Spleen (tissue), 11 donors: Measurements from ENCODE around the gene UBAP2. TPM values are rescaled to one million over a fixed set of nuclear protein-coding genes. Genes with fewer than 3 reads are reported as not detected.

Source experiments
- DNase-seq: peaks from one replicate; pipeline ENCODE4 v3.0.0-alpha.2; 2020
- H3K27ac ChIP-seq, 8 donors: fragments of 200-600 bp; sonication (generic) in 7 of 8; 1 replicate in 4 of 8; 2 replicates in 4 of 8; pipeline versions ENCODE4 v1.5.0 to v1.8.0; 2016 to 2021; ENCODE audit warnings: inconsistent platforms in 4 of 8, mild to moderate bottlenecking in 4 of 8, moderate library complexity in 1 of 8
- H3K27me3 ChIP-seq, 7 donors: fragments of 200-600 bp; sonication (generic) in 6 of 7; replicated peaks in 1 of 7; 1 replicate in 4 of 7; 2 replicates in 3 of 7; pipeline versions ENCODE4 v1.5.0 to v1.8.0; 2016 to 2021; ENCODE audit warnings: inconsistent platforms in 3 of 7, mild to moderate bottlenecking in 1 of 7
- H3K36me3 ChIP-seq, 6 donors: fragments of 200-600 bp; sonication (generic) in 5 of 6; 1 replicate in 4 of 6; 2 replicates in 2 of 6; pipeline versions ENCODE4 v1.5.0 to v1.8.0; 2016 to 2021; ENCODE audit warnings: inconsistent platforms in 2 of 6
- H3K4me1 ChIP-seq, 6 donors: fragments of 200-600 bp; sonication (generic) in 5 of 6; 1 replicate in 3 of 6; 2 replicates in 3 of 6; pipeline versions ENCODE4 v1.5.0 to v1.8.0; 2016 to 2021; ENCODE audit warnings: inconsistent platforms in 3 of 6
- H3K4me3 ChIP-seq, 8 donors: fragments of 200-600 bp; sonication (generic) in 7 of 8; 1 replicate in 4 of 8; 2 replicates in 4 of 8; pipeline versions ENCODE4 v1.5.0 to v1.8.0; 2016 to 2021; ENCODE audit warnings: inconsistent platforms in 4 of 8, mild to moderate bottlenecking in 4 of 8, moderate library complexity in 2 of 8
- H3K9me3 ChIP-seq, 8 donors: fragments of 200-600 bp; sonication (generic) in 7 of 8; 1 replicate in 4 of 8; 2 replicates in 4 of 8; pipeline versions ENCODE4 v1.5.0 to v1.8.0; 2016 to 2021; ENCODE audit warnings: inconsistent platforms in 4 of 8
- POLR2A ChIP-seq, 3 donors: fragments of 450-650 bp; IDR thresholded peaks; one replicate each; pipeline ENCODE4 v1.5.1; 2017; ENCODE audit warnings: antibody characterized with exemption in 3 of 3, mild to moderate bottlenecking in 1 of 3
- POLR2AphosphoS5 ChIP-seq, 3 donors: sonication (generic); formaldehyde crosslinking; IDR thresholded peaks; one replicate each; pipeline ENCODE4 v1.5.1; 2017; ENCODE audit warnings: antibody characterized with exemption in 3 of 3
- WGBS, 5 donors: extraction: QIAGEN DNeasy Blood & Tissue Kit in 3 of 5; methylation state at CpG; one replicate each; pipeline versions ENCODE4 v1.1.5 to v1.1.7; 2013 to 2018; 5-methylcytosine and 5-hydroxymethylcytosine counted together
- intact Hi-C: fragments of 100-400 bp; cut with DNase I; formaldehyde crosslinking; loops from one replicate; pipeline ENCODE4 v1.15.0; 2023; ENCODE audit warnings: low total_unique reads
- polyA plus RNA-seq, 3 donors: library from polyadenylated mRNA; stranded (reverse); fragments of 200-250 nt; gene quantifications; one replicate each; pipeline ENCODE4 v1.2.1, GENCODE V29; 2013
- total RNA-seq, 7 donors: library from RNA; depleted of rRNA in 3 of 7; stranded (reverse); fragments of >200 nt in 3 of 7; fragmentation: NEBNext Ultra II Directional in 4 of 7; extraction: Animal tissue kit (Norgen Biotek cat#: 25700) in 4 of 7; gene quantifications; one replicate each; pipeline versions ENCODE4 v1.1.0 to v1.2.1, GENCODE V29; 2016 to 2021
- TF ChIP-seq, protein P1 (sequence below), 11 experiments: fragments of 200-600 bp in 7 of 11; fragments of 450-650 bp in 4 of 11; sonication (generic) in 4 of 11; IDR thresholded peaks in 8 of 11; conservative IDR thresholded peaks in 3 of 11; 1 replicate in 7 of 11; 2 replicates in 4 of 11; pipeline versions ENCODE4 v1.4.0 to v1.8.0; 2016 to 2021; ENCODE audit warnings: antibody characterized with exemption in 11 of 11, inconsistent platforms in 4 of 11, mild to moderate bottlenecking in 1 of 11
- donor health status: healthy with polysubstance abuse.
- donor health status: DM: no; HTN: no; CAD: no; lungs with moderate emphysema.
- donor health status: DM: no; HTN: no; CAD: no.
- donor health status: Bipolar disorder and iron deficiency.
- donor health status: healthy.
- donor health status: DM: no; HTN: no; CAD: no.
- donor health status: DM: yes; HTN: yes; CAD: no.

UBAP2 gene
- total and polyA plus RNA-seq, 10 donors = 7.0 to 30.8 (median 23.5) TPM

DNA sequence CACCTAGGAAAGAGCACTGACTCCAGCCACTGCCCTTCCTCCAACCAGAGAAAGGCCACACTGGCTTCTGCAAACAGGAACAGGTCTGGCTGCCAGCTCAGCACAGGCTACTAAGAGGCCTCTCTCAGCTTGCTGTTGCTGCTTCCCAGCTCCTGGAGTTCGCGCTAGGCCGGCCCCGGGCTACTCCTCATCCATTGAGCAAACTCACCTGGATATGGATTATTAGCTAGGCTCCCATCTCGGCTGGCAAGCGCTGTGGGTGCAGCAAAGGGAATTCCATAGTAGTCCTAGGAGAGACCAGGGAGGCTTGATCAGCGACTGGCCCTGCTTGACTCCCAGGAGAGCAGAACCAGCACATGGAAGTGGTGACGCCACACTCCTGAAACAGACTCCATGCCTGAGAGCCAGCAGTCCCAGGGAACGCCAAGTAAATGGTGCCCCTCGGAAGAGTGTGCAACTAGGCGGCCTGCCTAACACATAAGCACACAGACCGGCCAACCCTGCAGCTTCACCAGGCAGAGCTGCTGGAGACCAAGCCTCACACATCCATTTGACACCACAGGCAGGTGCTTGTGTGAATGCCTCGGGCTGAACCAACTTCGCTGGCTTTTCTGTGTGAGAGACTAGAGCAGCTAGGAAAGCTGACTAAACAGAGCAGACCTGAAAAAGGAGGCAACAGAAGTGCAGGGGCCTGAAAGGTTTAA, 124.5 kb downstream of the UBAP2 start:
- TF ChIP-seq, protein P1, sequence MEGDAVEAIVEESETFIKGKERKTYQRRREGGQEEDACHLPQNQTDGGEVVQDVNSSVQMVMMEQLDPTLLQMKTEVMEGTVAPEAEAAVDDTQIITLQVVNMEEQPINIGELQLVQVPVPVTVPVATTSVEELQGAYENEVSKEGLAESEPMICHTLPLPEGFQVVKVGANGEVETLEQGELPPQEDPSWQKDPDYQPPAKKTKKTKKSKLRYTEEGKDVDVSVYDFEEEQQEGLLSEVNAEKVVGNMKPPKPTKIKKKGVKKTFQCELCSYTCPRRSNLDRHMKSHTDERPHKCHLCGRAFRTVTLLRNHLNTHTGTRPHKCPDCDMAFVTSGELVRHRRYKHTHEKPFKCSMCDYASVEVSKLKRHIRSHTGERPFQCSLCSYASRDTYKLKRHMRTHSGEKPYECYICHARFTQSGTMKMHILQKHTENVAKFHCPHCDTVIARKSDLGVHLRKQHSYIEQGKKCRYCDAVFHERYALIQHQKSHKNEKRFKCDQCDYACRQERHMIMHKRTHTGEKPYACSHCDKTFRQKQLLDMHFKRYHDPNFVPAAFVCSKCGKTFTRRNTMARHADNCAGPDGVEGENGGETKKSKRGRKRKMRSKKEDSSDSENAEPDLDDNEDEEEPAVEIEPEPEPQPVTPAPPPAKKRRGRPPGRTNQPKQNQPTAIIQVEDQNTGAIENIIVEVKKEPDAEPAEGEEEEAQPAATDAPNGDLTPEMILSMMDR (IDR thresholded peaks at IDR 0.05 in 8 of 11, conservative IDR thresholded peaks at IDR 0.05 in 3 of 11) = no peak
- TF ChIP-seq POLR2A (IDR thresholded peaks at IDR 0.05) = no peak
- TF ChIP-seq POLR2AphosphoS5 (IDR thresholded peaks at IDR 0.05) = peak; percentile 3 to 42 (median 23)
- H3K4me3 ChIP-seq = no peak overlapping the region
- peaks cover 0 to 100% (median 84%) of the 10 kb centered on the region in 6 donors for H3K36me3 ChIP-seq
- WGBS, 5 donors = 90 to 96% (median 95%) methylated on average over 10 to 14 of the region's 14 CpGs
- no peaks in the 10 kb centered on the region for H3K9me3 ChIP-seq
- intact Hi-C loops = no loop called here
- no peaks in the 10 kb centered on the region for H3K4me1 ChIP-seq
- peak overlapping the region in 1 of 8 donors; percentile 14 for H3K27ac ChIP-seq
- H3K27me3 ChIP-seq = no peaks in the 10 kb centered on the region
- peak; percentile 72 for DNase-seq

DNA sequence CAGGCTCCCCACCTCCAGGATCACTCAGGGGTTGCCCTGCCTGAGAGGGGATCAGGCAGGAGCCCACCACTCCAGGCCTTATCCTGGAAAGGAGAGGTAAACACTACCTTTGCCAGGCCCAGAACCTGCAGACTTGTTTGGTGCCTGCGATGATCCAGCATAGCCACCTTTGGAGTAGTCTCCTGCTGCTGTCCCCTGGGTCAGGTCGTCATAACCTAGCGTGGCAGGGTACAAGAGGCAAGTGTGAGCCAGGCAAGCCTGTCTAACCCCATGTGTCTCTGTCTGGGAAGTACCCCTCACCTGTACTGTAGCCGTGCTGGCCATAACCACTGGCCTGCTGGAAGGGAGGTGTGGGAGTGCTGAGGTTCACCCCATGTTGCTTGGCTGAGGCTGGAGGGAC, 125.6 kb downstream of the UBAP2 start:
- 91 to 97% (median 93%) methylated on average over 4 of the region's 4 CpGs for whole genome bisulfite sequencing, 5 donors
- DNase-seq = peak; percentile 47
- intact Hi-C loops = no loop called here
- Histone ChIP-seq H3K36me3 (peaks cover 0 to 100% (median 85%) of the 10 kb centered on the region in 6 donors), H3K27me3 (no peaks in the 10 kb centered on the region), H3K4me1 (no peaks in the 10 kb centered on the region), H3K27ac (no peak overlapping the region), H3K9me3 (no peaks in the 10 kb centered on the region), H3K4me3 (no peak overlapping the region)
- TF ChIP-seq POLR2A (IDR thresholded peaks at IDR 0.05) (no peak), POLR2AphosphoS5 (IDR thresholded peaks at IDR 0.05) (no peak)
- TF ChIP-seq, protein P1 (IDR thresholded peaks at IDR 0.05 in 8 of 11, conservative IDR thresholded peaks at IDR 0.05 in 3 of 11) = no peak

GRCh38 chr9:33921967-33922895, 126.5 kb downstream of the UBAP2 start:
- intact Hi-C loops = no loop called here
- Histone ChIP-seq H3K36me3 (peaks cover 0 to 100% (median 85%) of the 10 kb centered on the region in 6 donors), H3K27me3 (no peaks in the 10 kb centered on the region), H3K27ac (no peak overlapping the region), H3K4me3 (no peak overlapping the region), H3K4me1 (no peaks in the 10 kb centered on the region), H3K9me3 (no peaks in the 10 kb centered on the region)
- peak; percentile 62 for DNase-seq
- 87 to 94% (median 91%) methylated on average over 14 of the region's 14 CpGs for WGBS, 5 donors
- TF ChIP-seq, protein P1 (IDR thresholded peaks at IDR 0.05 in 8 of 11, conservative IDR thresholded peaks at IDR 0.05 in 3 of 11) = peak in 8 of 11 experiments; percentile 14 to 63 (median 44)
- TF ChIP-seq POLR2AphosphoS5 (IDR thresholded peaks at IDR 0.05) (peak in 2 of 3 donors; percentile 25 to 67), POLR2A (IDR thresholded peaks at IDR 0.05) (no peak)
